ENCODE results near the gene TMEM232.

The TMEM232 gene

GRCh38 chr5:110383231-110383630 lies 343.2 kb downstream of the TMEM232 start:
- DNase-seq = no peak

- no peak for DNase-seq
Measured at GRCh38 chr5:110377943-110378342, 348.5 kb downstream of the TMEM232 start.

GRCh38 chr5:110377361-110377760 lies 349.1 kb downstream of the TMEM232 start:
- no peak for DNase-seq

DNA sequence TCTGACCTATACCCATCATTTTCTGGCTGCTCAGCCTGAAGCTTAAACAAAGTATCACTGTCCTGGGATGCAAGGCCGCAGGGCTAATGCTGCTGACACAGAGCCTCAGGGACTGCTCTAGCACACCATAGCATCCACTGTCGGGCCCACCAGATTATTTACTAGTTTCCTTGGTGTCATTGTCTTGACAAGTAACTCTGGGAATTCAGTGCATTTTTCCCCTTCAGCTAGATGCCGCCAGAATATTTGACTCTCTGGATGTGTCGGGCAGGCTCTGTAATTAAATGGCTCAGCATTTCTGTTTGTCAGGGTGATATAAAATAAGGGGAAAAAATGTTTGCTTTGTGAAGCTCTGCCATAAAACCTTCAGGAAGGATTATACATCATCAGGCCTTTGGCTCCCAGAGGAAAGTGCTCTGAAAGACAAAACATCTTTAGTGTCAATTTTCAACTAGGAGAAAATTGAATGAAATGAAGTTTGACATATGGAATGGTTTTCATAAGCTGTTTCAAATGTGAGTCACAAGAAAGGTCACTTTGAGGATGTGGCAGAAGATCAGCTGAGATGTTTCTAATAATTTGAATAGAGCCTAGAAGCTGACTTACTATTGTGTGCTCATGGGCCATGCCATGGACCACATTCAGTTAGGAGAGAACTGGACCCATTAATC lies 350.1 kb downstream of the TMEM232 start:
- no peak for DNase-seq

- DNase-seq = no peak
Measured at GRCh38 chr5:110371725-110372041, 354.8 kb downstream of the TMEM232 start.

DNA sequence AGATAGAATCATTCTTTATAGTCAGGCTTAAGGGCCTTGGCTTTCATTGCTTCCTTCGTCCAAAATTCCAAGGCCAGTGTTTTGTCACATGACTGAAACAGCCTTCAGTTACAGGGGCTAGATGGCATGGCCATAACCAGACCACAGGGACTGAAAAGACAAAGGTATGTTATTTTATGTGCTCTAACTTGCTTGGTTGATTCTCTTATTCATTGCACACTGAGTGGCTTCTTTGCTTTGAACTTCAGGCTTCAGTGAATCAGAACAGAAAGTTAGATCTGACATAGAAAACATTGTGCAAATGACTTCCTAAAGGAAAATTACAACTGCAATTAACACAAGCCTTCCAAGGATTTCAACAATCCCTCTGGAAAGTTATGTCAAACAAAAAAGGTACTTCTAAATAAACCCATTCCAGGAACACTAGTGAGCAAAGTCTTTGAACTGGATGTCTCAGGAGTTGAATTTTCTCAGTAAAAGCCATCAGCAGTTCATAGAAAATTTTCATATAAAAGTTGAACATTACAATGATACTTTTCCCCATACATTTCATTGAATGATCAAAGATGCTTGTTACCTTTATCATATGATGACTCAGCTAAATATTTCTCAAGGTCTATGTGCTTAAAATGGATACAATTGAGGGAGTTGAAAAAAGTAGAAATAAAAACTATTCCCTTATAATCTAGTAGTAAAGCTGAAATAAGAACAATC lies 355.3 kb downstream of the TMEM232 start:
- DNase-seq = no peak

Data from NCI-H1436 treated with DMSO at 0.1 percent for 48 hours (cell line).